ENCODE measurements around the gene MAGI1.

- TF ChIP-seq POLR2A (IDR thresholded peaks at IDR 0.05) (no peak), CTCF (IDR thresholded peaks at IDR 0.05) (no peak)
Observed at GRCh38 chr3:65532215-65532614, 506.5 kb downstream of the MAGI1 start.

Measured in lower leg skin (tissue), 3 donors.